B cell (primary cell): ENCODE measurements around the gene ANAPC13.

ENCODE experiments used
- EZH2 ChIP-seq: IDR thresholded peaks from 2 replicates; pipeline ENCODE4 v1.6.1; 2012; ENCODE audit warnings: borderline replicate concordance, low read depth, mild to moderate bottlenecking, moderate library complexity, low read length; ENCODE audit not compliant: insufficient read depth, poor library complexity, severe bottlenecking
- TF ChIP-seq, protein P1 (sequence below): fragments of 200-600 bp; IDR thresholded peaks from one replicate; pipeline ENCODE4 v1.8.0; 2022; ENCODE audit warnings: antibody characterized with exemption, mild to moderate bottlenecking

DNA sequence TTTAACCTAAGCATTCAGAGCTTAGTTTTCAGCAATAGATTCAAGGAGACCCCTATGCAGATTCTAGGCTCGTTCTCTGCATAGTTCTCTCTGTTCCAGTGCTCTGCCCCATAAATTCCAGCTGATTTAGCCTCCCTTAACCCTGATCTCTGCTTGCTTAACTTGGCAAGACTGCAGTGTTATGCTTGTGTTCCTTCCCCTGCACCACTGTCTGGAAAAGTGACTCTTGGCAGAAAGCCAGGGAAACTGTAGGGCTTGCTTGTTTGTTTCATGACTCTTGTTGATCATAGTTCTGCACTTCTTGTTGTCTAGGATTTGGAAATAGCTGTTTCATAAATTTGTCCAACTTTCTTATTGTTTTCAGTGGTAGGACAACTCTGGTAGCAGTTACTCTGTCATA is 40.1 kb downstream of the ANAPC13 start:
- TF ChIP-seq, protein P1, sequence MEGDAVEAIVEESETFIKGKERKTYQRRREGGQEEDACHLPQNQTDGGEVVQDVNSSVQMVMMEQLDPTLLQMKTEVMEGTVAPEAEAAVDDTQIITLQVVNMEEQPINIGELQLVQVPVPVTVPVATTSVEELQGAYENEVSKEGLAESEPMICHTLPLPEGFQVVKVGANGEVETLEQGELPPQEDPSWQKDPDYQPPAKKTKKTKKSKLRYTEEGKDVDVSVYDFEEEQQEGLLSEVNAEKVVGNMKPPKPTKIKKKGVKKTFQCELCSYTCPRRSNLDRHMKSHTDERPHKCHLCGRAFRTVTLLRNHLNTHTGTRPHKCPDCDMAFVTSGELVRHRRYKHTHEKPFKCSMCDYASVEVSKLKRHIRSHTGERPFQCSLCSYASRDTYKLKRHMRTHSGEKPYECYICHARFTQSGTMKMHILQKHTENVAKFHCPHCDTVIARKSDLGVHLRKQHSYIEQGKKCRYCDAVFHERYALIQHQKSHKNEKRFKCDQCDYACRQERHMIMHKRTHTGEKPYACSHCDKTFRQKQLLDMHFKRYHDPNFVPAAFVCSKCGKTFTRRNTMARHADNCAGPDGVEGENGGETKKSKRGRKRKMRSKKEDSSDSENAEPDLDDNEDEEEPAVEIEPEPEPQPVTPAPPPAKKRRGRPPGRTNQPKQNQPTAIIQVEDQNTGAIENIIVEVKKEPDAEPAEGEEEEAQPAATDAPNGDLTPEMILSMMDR: no peak
- no peak for TF ChIP-seq EZH2
